GM23338 (cell line): ENCODE measurements around the gene ZFP64. TPM values are rescaled to one million over a fixed set of nuclear protein-coding genes. Genes with fewer than 3 reads are reported as not detected.

Experiments
- ATAC-seq: fragments of 200-7000 bp; cut with Tn5 transposase; 3 replicates; pipeline ENCODE4 v1.9.1; 2020
- DNase-seq: peaks from one replicate; pipeline ENCODE4 v3.0.0-alpha.2; 2015; ENCODE audit warnings: low spot score
- H2AFZ ChIP-seq: fragments of 200-600 bp; sonication (generic); 2 replicates; pipeline ENCODE4 v1.8.0; 2016; ENCODE audit warnings: antibody characterized with exemption, mild to moderate bottlenecking, moderate library complexity
- H3F3A ChIP-seq: fragments of 200-600 bp; sonication (generic); replicated peaks from 2 replicates; pipeline ENCODE4 v1.8.0; 2017; ENCODE audit warnings: antibody characterized with exemption, mixed run types, low read depth
- H3K27ac ChIP-seq: fragments of 200-600 bp; sonication (generic); 2 replicates; pipeline ENCODE4 v1.6.1; 2016; ENCODE audit warnings: low read depth
- H3K27me3 ChIP-seq: fragments of 200-600 bp; sonication (generic); 2 replicates; pipeline ENCODE4 v1.8.0; 2016; ENCODE audit warnings: mild to moderate bottlenecking, mixed run types, moderate library complexity; ENCODE audit not compliant: insufficient read depth
- H3K36me3 ChIP-seq: fragments of 200-600 bp; sonication (generic); 2 replicates; pipeline ENCODE4 v1.8.0; 2016; ENCODE audit warnings: mild to moderate bottlenecking; ENCODE audit not compliant: insufficient read depth
- H3K4me1 ChIP-seq: fragments of 200-600 bp; sonication (generic); 2 replicates; pipeline ENCODE4 v1.8.0; 2016; ENCODE audit warnings: mild to moderate bottlenecking, moderate library complexity; ENCODE audit not compliant: insufficient read depth
- H3K4me2 ChIP-seq: fragments of 200-600 bp; sonication (generic); 2 replicates; pipeline ENCODE4 v1.7.1; 2017; ENCODE audit warnings: mixed run types
- H3K4me3 ChIP-seq: fragments of 200-600 bp; sonication (generic); 2 replicates; pipeline ENCODE4 v1.6.1; 2016; ENCODE audit warnings: mixed run types
- H3K79me2 ChIP-seq: fragments of 200-600 bp; sonication (generic); replicated peaks from 2 replicates; pipeline ENCODE4 v1.8.0; 2017; ENCODE audit warnings: mild to moderate bottlenecking; ENCODE audit not compliant: insufficient read depth
- H3K9me2 ChIP-seq: fragments of 200-600 bp; sonication (generic); 2 replicates; pipeline ENCODE4 v1.8.0; 2017; ENCODE audit not compliant: insufficient read depth
- H4K20me1 ChIP-seq: fragments of 200-600 bp; sonication (generic); replicated peaks from 2 replicates; pipeline ENCODE4 v1.8.0; 2017; ENCODE audit warnings: mild to moderate bottlenecking; ENCODE audit not compliant: insufficient read depth
- H3K27ac Mint-ChIP-seq: 2 replicates; pipeline ENCODE4 v1.8.0; 2020; ENCODE audit warnings: inconsistent platforms, mild to moderate bottlenecking, moderate library complexity, mixed read lengths
- H3K27me3 Mint-ChIP-seq: 3 replicates; pipeline ENCODE4 v1.8.0; 2022; ENCODE audit warnings: low read depth, mild to moderate bottlenecking, moderate library complexity, mixed read lengths, inconsistent platforms; ENCODE audit not compliant: insufficient read depth, poor library complexity
- H3K36me3 Mint-ChIP-seq: 3 replicates; pipeline ENCODE4 v1.8.0; 2021; ENCODE audit warnings: low read depth, mild to moderate bottlenecking, inconsistent platforms, moderate library complexity, mixed read lengths
- H3K4me1 Mint-ChIP-seq: 3 replicates; pipeline ENCODE4 v1.8.0; 2020; ENCODE audit warnings: mild to moderate bottlenecking, inconsistent platforms, mixed read lengths
- H3K4me3 Mint-ChIP-seq: 3 replicates; pipeline ENCODE4 v1.8.0; 2021; ENCODE audit warnings: moderate library complexity, mild to moderate bottlenecking, inconsistent platforms, mixed read lengths
- H3K9me3 Mint-ChIP-seq: 3 replicates; pipeline ENCODE4 v1.8.0; 2020; ENCODE audit warnings: moderate library complexity, mild to moderate bottlenecking, inconsistent platforms, mixed read lengths
- CREB1 ChIP-seq: fragments of 250-450 bp; sonication (Bioruptor Pico); IDR thresholded peaks from 2 replicates; pipeline ENCODE4 v1.5.0; 2020; ENCODE audit warnings: low read depth, mild to moderate bottlenecking, moderate library complexity
- EZH2 ChIP-seq: fragments of 200-600 bp; sonication (generic); IDR thresholded peaks from one replicate; pipeline ENCODE4 v1.8.0; 2017; ENCODE audit warnings: antibody characterized with exemption, mild to moderate bottlenecking, low read depth; ENCODE audit not compliant: unreplicated experiment
- JUNB ChIP-seq: IDR thresholded peaks from one replicate; pipeline ENCODE4 v1.6.1; 2016; ENCODE audit warnings: antibody characterized with exemption; ENCODE audit not compliant: unreplicated experiment
- ZNF114 ChIP-seq: fragments of 250-450 bp; sonication (Bioruptor Pico); IDR thresholded peaks from 2 replicates; pipeline ENCODE4 v1.5.0; 2020; ENCODE audit warnings: mild to moderate bottlenecking, moderate library complexity
- ZNF331 ChIP-seq: fragments of 250-450 bp; sonication (Bioruptor Pico); IDR thresholded peaks from 2 replicates; pipeline ENCODE4 v1.5.0; 2020; ENCODE audit warnings: low read depth, mild to moderate bottlenecking, moderate library complexity
- polyA plus RNA-seq: library from polyadenylated mRNA; unstranded; fragments of >200 nt; fragmentation: Nextera tagmentation; extraction: Ambion mirVana; gene quantifications from 2 replicates; pipeline ENCODE4 v1.2.1, GENCODE V29; 2016
- total RNA-seq: library from RNA; depleted of rRNA; stranded (reverse); fragments of >200 nt; shearing (Covaris generic); gene quantifications from 2 replicates; pipeline ENCODE4 v1.2.3, GENCODE V29; 2014
- TF ChIP-seq, protein P1 (sequence below): IDR thresholded peaks from one replicate; pipeline ENCODE4 v1.6.1; 2018; ENCODE audit warnings: antibody characterized with exemption; ENCODE audit not compliant: unreplicated experiment
- TF ChIP-seq, protein P2 (sequence below), 2 experiments: fragments of 200-600 bp in 1 of 2; sonication (generic) in 1 of 2; conservative IDR thresholded peaks; 2 replicates each; pipeline versions ENCODE4 v1.5.1 to v1.6.1; 2016 to 2017; ENCODE audit warnings: antibody characterized with exemption in 2 of 2, low read depth in 2 of 2, mild to moderate bottlenecking in 2 of 2, moderate library complexity in 1 of 2

ZFP64 gene
- total and polyA plus RNA-seq, 2 experiments from 2014 or later, result 9.6 to 30.4 TPM

DNA sequence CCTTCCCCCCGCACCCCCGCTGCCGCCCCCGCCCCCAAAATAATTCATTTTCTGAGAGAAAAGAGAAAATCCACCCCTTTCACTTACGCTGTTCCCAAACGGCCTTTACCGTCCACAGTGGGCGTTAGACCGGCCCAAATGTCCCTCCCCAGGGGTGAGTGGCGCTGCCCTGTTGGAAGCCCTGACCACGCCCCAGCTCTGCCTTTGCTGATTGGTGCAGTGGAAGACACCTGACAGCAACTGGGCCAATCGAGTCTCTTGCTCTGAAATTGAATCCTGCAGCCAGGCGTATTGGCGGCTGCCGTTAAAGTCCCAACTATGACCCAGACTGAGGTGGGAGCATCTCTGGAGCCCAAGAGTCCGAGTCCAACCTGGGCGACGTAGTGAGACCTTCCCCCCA is 15.7 kb downstream of the ZFP64 start:
- H3K4me2 ChIP-seq, result no peak overlapping the region
- peaks cover 6% of the 10 kb centered on the region for H3K27me3 Mint-ChIP-seq
- no peaks in the 10 kb centered on the region for H3K27me3 ChIP-seq
- ATAC-seq (no peak), DNase-seq (no peak)
- H3K36me3 ChIP-seq, result no peaks in the 10 kb centered on the region
- H4K20me1 ChIP-seq, result no peaks in the 10 kb centered on the region
- H3K9me2 ChIP-seq, result no peaks in the 10 kb centered on the region
- no peaks in the 10 kb centered on the region for H3K79me2 ChIP-seq
- TF ChIP-seq, protein P1, sequence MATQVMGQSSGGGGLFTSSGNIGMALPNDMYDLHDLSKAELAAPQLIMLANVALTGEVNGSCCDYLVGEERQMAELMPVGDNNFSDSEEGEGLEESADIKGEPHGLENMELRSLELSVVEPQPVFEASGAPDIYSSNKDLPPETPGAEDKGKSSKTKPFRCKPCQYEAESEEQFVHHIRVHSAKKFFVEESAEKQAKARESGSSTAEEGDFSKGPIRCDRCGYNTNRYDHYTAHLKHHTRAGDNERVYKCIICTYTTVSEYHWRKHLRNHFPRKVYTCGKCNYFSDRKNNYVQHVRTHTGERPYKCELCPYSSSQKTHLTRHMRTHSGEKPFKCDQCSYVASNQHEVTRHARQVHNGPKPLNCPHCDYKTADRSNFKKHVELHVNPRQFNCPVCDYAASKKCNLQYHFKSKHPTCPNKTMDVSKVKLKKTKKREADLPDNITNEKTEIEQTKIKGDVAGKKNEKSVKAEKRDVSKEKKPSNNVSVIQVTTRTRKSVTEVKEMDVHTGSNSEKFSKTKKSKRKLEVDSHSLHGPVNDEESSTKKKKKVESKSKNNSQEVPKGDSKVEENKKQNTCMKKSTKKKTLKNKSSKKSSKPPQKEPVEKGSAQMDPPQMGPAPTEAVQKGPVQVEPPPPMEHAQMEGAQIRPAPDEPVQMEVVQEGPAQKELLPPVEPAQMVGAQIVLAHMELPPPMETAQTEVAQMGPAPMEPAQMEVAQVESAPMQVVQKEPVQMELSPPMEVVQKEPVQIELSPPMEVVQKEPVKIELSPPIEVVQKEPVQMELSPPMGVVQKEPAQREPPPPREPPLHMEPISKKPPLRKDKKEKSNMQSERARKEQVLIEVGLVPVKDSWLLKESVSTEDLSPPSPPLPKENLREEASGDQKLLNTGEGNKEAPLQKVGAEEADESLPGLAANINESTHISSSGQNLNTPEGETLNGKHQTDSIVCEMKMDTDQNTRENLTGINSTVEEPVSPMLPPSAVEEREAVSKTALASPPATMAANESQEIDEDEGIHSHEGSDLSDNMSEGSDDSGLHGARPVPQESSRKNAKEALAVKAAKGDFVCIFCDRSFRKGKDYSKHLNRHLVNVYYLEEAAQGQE, result no peak
- TF ChIP-seq, protein P2, sequence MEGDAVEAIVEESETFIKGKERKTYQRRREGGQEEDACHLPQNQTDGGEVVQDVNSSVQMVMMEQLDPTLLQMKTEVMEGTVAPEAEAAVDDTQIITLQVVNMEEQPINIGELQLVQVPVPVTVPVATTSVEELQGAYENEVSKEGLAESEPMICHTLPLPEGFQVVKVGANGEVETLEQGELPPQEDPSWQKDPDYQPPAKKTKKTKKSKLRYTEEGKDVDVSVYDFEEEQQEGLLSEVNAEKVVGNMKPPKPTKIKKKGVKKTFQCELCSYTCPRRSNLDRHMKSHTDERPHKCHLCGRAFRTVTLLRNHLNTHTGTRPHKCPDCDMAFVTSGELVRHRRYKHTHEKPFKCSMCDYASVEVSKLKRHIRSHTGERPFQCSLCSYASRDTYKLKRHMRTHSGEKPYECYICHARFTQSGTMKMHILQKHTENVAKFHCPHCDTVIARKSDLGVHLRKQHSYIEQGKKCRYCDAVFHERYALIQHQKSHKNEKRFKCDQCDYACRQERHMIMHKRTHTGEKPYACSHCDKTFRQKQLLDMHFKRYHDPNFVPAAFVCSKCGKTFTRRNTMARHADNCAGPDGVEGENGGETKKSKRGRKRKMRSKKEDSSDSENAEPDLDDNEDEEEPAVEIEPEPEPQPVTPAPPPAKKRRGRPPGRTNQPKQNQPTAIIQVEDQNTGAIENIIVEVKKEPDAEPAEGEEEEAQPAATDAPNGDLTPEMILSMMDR (conservative IDR thresholded peaks at IDR 0.05; ENCODE audit: low read depth in 2 of 2), result no peak
- no peak for TF ChIP-seq JUNB
- TF ChIP-seq EZH2, result no peak
- peaks cover 13% of the 10 kb centered on the region; the same call in 1 of the 3 replicates for H3K36me3 Mint-ChIP-seq
- H3K4me1 ChIP-seq, result no peaks in the 10 kb centered on the region
- no peak overlapping the region for H3K4me3 Mint-ChIP-seq
- H3K9me3 Mint-ChIP-seq, result no peaks in the 10 kb centered on the region; the same call in 2 of the 3 replicates
- no peak overlapping the region for H3K4me3 ChIP-seq
- no peak overlapping the region for H2AFZ ChIP-seq
- no peaks in the 10 kb centered on the region for H3F3A ChIP-seq
- no peak overlapping the region for H3K27ac Mint-ChIP-seq
- H3K27ac ChIP-seq, result no peak overlapping the region
- H3K4me1 Mint-ChIP-seq, result no peaks in the 10 kb centered on the region

DNA sequence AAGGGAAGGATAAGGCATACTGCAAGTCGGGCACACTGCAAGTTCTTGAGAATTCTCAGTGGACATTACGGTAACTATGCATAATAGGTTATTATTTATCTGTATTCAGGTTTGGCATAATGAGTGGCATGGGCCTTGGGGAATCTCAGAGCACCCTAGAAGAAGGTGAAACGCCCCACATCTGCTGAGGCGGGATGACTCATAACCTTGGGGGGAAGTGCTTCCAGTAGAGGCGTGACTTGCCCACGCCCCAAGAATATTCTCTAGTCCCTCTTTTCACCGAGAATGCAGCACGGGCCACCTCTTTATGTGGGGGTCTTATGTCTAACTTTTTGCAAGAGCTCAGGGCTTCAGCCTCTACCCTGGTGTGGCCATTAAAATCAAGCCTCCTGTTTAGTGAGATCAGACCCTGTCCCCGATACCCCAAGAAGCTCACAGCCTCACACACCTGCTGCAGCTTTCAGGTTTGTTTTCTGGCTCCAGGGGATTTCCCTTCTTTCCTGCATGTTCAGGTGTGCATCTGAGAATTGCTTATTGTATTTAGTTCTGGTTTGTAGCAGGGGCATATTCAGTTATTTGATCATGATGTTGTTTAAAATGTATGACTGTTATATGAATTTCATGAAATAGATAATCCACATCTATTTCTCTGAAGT is 19.1 kb downstream of the ZFP64 start:
- Histone ChIP-seq H3K79me2 (no peaks in the 10 kb centered on the region), H3K4me1 (no peaks in the 10 kb centered on the region), H3F3A (no peaks in the 10 kb centered on the region), H3K9me2 (no peaks in the 10 kb centered on the region), H2AFZ (no peak overlapping the region), H3K4me2 (no peak overlapping the region), H3K4me3 (no peak overlapping the region), H3K27ac (no peak overlapping the region), H3K36me3 (no peaks in the 10 kb centered on the region), H4K20me1 (no peaks in the 10 kb centered on the region), H3K27me3 (no peaks in the 10 kb centered on the region)
- H3K4me1 Mint-ChIP-seq, result no peaks in the 10 kb centered on the region
- H3K36me3 Mint-ChIP-seq, result peaks cover 13% of the 10 kb centered on the region; the same call in 2 of the 3 replicates
- no peak overlapping the region for H3K4me3 Mint-ChIP-seq
- no peaks in the 10 kb centered on the region; the same call in 2 of the 3 replicates for H3K9me3 Mint-ChIP-seq
- ATAC-seq (no peak), DNase-seq (no peak)
- no peak for TF ChIP-seq ZNF331 (CRISPR knock-in tag)
- no peak for TF ChIP-seq ZNF114 (CRISPR knock-in tag)
- TF ChIP-seq, protein P2 (conservative IDR thresholded peaks at IDR 0.05; ENCODE audit: low read depth in 2 of 2), result no peak
- no peak for TF ChIP-seq CREB1 (CRISPR knock-in tag)
- peaks cover 6% of the 10 kb centered on the region for H3K27me3 Mint-ChIP-seq
- peak overlapping the region; percentile 8; the same call in 1 of the 2 replicates for H3K27ac Mint-ChIP-seq
